T-cell (primary cell): Measurements from ENCODE around the gene KCNK4. TPM values are rescaled to one million over a fixed set of nuclear protein-coding genes. Genes with fewer than 3 reads are reported as not detected.

Experiments
- ATAC-seq, 4 experiments: fragments of 200-7000 bp in 3 of 4; fragments of 150-1000 bp in 1 of 4; cut with Tn5 transposase; replicated peaks in 1 of 4; 1 replicate in 3 of 4; 2 replicates in 1 of 4; pipeline ENCODE4 v1.10.0; 2021; ENCODE audit warnings: moderate library complexity in 3 of 4, mild to moderate bottlenecking in 2 of 4, moderate number of reproducible peaks in 1 of 4
- CTCF ChIA-PET, 2 donors: fragments of 300-600 bp; sonication (Branson Sonifier 250); formaldehyde crosslinking; loops; one replicate each; lab custom pipeline; 2022; ENCODE audit warnings: antibody characterized with exemption in 2 of 2; lab: Charles Lee
- POLR2A ChIA-PET, 2 donors: fragments of 300-600 bp; sonication (Branson Sonifier 250); formaldehyde crosslinking; loops; one replicate each; lab custom pipeline; 2022; ENCODE audit warnings: antibody characterized with exemption in 2 of 2; lab: Charles Lee
- DNase-seq, 35 experiments: peaks; one replicate each; pipeline versions ENCODE4 v3.0.0 to v3.0.0-alpha.2; 2013 to 2023
- H3K27ac ChIP-seq: one replicate; pipeline ENCODE4 v1.5.1; 2013; ENCODE audit warnings: low read length
- H3K27me3 ChIP-seq, 2 experiments: replicated peaks in 1 of 2; 1 replicate in 1 of 2; 2 replicates in 1 of 2; pipeline versions ENCODE4 v1.6.1 to v1.7.0; 2013; ENCODE audit warnings: low read length in 1 of 2, mixed read lengths in 1 of 2; ENCODE audit not compliant: control insufficient read depth in 2 of 2, insufficient read depth in 2 of 2; ENCODE audit errors: extremely low read depth in 1 of 2
- H3K36me3 ChIP-seq, 2 donors: 1 replicate in 1 of 2; 2 replicates in 1 of 2; pipeline versions ENCODE4 v1.6.1 to v1.7.0; 2013; ENCODE audit warnings: low read length in 1 of 2; ENCODE audit not compliant: control insufficient read depth in 2 of 2, insufficient read depth in 1 of 2; ENCODE audit errors: extremely low read depth in 1 of 2
- H3K4me1 ChIP-seq, 2 experiments: 1 replicate in 1 of 2; 2 replicates in 1 of 2; pipeline versions ENCODE4 v1.6.1 to v1.7.0; 2013; ENCODE audit warnings: low read length in 2 of 2, mixed read lengths in 1 of 2; ENCODE audit not compliant: insufficient read depth in 2 of 2, control insufficient read depth in 1 of 2; ENCODE audit errors: extremely low read depth in 1 of 2
- H3K4me3 ChIP-seq, 2 donors: 1 replicate in 1 of 2; 2 replicates in 1 of 2; pipeline versions ENCODE4 v1.5.1 to v1.7.0; 2013; ENCODE audit warnings: mild to moderate bottlenecking in 2 of 2, low read length in 1 of 2, moderate library complexity in 1 of 2; ENCODE audit not compliant: control insufficient read depth in 1 of 2; ENCODE audit errors: extremely low read depth in 1 of 2
- H3K9me3 ChIP-seq: 2 replicates; pipeline ENCODE4 v1.7.0; 2013
- H3K27ac Mint-ChIP-seq, 2 donors: one replicate each; pipeline ENCODE4 v1.8.0; 2020 to 2021; ENCODE audit warnings: mild to moderate bottlenecking in 2 of 2, mixed read lengths in 2 of 2
- H3K27me3 Mint-ChIP-seq, 2 donors: one replicate each; pipeline ENCODE4 v1.8.0; 2021 to 2022; ENCODE audit warnings: mixed read lengths in 2 of 2
- H3K36me3 Mint-ChIP-seq: one replicate; pipeline ENCODE4 v1.8.0; 2021; ENCODE audit warnings: mixed read lengths
- H3K4me1 Mint-ChIP-seq, 3 donors: one replicate each; pipeline ENCODE4 v1.8.0; 2020 to 2022; ENCODE audit warnings: mixed read lengths in 3 of 3, mild to moderate bottlenecking in 1 of 3
- H3K4me3 Mint-ChIP-seq, 3 donors: one replicate each; pipeline ENCODE4 v1.8.0; 2020 to 2022; ENCODE audit warnings: mild to moderate bottlenecking in 3 of 3, mixed read lengths in 3 of 3, moderate library complexity in 3 of 3
- H3K9me3 Mint-ChIP-seq, 3 donors: one replicate each; pipeline ENCODE4 v1.8.0; 2020 to 2022; ENCODE audit warnings: mixed read lengths in 3 of 3
- WGBS: methylation state at CpG from one replicate; pipeline ENCODE4 v1.1.5; 2013; ENCODE audit warnings: missing lambda C conversion rate; ENCODE audit not compliant: insufficient coverage; 5-methylcytosine and 5-hydroxymethylcytosine counted together
- total RNA-seq, 35 experiments: library from RNA in 6 of 35; stranded (reverse) in 6 of 35; fragments of 120-200 nt in 1 of 35; gene quantifications; one replicate each; pipeline versions ENCODE4 v1.2.1 to v1.2.4 and lab custom pipeline; 2013 to 2026

Gene KCNK4
- total RNA-seq, 5 donors from 2014 or later (not counting 1 experiment from before 2014, with no cell fraction given), result 0.22 to 0.35 (median 0.33) TPM; not detected in 2

DNA sequence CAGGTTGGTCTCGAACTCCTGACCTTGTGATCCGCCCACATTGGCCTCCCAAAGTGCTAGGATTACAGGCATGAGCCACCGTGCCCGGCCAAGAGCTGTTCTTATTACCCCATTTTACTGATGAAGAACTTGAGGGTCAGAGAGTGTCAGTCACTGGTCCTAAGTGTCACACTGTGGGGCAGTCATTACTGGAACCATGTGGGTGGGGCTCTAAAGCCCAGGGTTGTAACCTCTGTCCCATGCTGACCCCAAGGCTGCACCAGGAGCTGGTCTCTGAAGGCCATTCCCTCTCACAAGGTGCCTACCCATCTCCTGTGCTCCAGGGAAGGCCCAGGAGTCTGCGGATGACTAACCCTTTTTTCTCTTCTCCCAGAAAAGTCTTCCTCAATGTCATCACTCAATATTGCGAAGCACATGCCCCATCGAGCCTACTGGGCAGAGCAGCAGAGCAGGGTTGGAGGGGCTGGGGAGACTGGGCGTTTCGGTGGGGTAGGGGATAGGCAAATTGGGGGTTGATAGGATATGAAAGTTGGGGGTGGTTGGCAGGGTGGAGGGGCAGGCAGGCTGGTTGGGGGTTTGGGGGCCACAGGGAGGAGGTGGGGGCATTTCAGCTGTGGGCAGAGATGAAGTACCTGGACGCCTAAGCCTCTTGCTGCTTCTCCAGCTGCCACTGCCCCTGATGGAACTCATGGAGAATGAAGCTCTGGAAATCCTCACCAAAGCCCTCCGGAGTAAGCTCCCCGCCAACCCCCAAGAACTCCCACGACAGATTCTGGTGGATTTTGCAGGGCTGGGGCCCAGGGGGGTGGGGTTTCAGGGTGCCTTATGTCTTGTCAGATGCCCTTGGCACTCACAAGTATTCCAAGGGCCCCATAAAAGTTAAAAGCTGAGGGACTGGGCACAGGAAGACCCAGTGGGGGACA is 12.3 kb downstream of the KCNK4 start:
- peaks cover 13 to 31% of the 10 kb centered on the region in 2 donors for H3K27me3 Mint-ChIP-seq
- H3K9me3 ChIP-seq, result no peaks in the 10 kb centered on the region
- peaks cover 36 to 44% (median 39%) of the 10 kb centered on the region in 3 donors for H3K4me1 Mint-ChIP-seq
- WGBS, result 94% methylated on average over 7 of the region's 13 CpGs
- no peaks in the 10 kb centered on the region for H3K36me3 ChIP-seq
- no peak overlapping the region for H3K27ac Mint-ChIP-seq
- H3K27ac ChIP-seq, result no peak overlapping the region
- H3K4me1 ChIP-seq, result peaks cover 16 to 63% of the 10 kb centered on the region in 2 experiments
- ChIA-PET CTCF (interaction anchor here (0.5 to 5.8 kb wide), 14 partner anchors 9 to 1637 kb away, joined by 3 to 122 read pairs (median 6); partner anchors contain the start of genes GPR137 (in 2 of the 2), BAD (in 1 of the 2), FERMT3 (in 1 of the 2) and PLCB3 (in 1 of the 2)), POLR2A (interaction anchor here in 1 of 2 donors (0.6 to 0.9 kb wide), 2 partner anchors 118 to 119 kb away, joined by 3 to 6 read pairs; partner anchors contain the start of gene STIP1)
- peaks cover 3% of the 10 kb centered on the region for H3K36me3 Mint-ChIP-seq
- no peaks in the 10 kb centered on the region for H3K9me3 Mint-ChIP-seq
- DNase-seq (no peak), ATAC-seq (no peak)
- H3K4me3 Mint-ChIP-seq, result peak overlapping the region in 2 of 3 donors; percentile 92 to 99
- peak overlapping the region in 1 of 2 donors; percentile 88 for H3K4me3 ChIP-seq
- H3K27me3 ChIP-seq, result peaks cover 2 to 56% of the 10 kb centered on the region in 2 experiments

DNA sequence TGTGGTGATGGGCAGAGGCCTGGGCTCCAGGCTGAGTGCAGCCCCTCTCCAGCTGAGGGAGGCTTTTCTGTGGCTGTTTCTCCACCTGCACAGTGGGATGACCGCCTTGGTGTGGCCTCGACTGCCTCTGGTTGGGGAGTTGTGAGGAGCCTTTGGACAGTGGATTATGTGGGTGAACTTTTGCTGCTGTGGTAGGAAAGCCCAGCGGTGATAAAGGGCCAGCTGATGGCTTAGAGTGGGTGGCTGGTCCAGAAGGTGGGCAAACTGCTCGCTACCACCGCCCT is 12.9 kb downstream of the KCNK4 start:
- H3K4me1 ChIP-seq, result peaks cover 16 to 61% of the 10 kb centered on the region in 2 experiments
- peaks cover 0 to 50% of the 10 kb centered on the region in 2 experiments for H3K27me3 ChIP-seq
- H3K9me3 Mint-ChIP-seq, result no peaks in the 10 kb centered on the region
- H3K27ac ChIP-seq, result peak overlapping the region; percentile 93
- peaks cover 3% of the 10 kb centered on the region for H3K36me3 Mint-ChIP-seq
- H3K36me3 ChIP-seq, result no peaks in the 10 kb centered on the region
- CTCF ChIA-PET, result interaction anchor here (0.6 to 5.8 kb wide), 11 partner anchors 9 to 1638 kb away, joined by 3 to 122 read pairs (median 7); partner anchors contain the start of genes BAD (in 1 of the 2), FERMT3 (in 1 of the 2), FKBP2 (in 1 of the 2) and GPR137 (in 1 of the 2)
- no peaks in the 10 kb centered on the region for H3K9me3 ChIP-seq
- ATAC-seq (no peak), DNase-seq (no peak)
- peaks cover 10 to 25% of the 10 kb centered on the region in 2 donors for H3K27me3 Mint-ChIP-seq
- POLR2A ChIA-PET, result interaction anchor here in 1 of 2 donors (0.6 kb wide), 1 partner anchor 118 kb away, joined by 3 read pairs; the partner anchor contains the start of gene STIP1
- peak overlapping the region; percentile 94 for H3K27ac Mint-ChIP-seq
- H3K4me1 Mint-ChIP-seq, result peaks cover 36 to 42% (median 39%) of the 10 kb centered on the region in 3 donors
- WGBS, result no CpG with 5 or more reads among the region's 5 CpGs
- peak overlapping the region; percentile 88 to 89 for H3K4me3 ChIP-seq
- peak overlapping the region; percentile 86 to 99 (median 92) for H3K4me3 Mint-ChIP-seq

DNA sequence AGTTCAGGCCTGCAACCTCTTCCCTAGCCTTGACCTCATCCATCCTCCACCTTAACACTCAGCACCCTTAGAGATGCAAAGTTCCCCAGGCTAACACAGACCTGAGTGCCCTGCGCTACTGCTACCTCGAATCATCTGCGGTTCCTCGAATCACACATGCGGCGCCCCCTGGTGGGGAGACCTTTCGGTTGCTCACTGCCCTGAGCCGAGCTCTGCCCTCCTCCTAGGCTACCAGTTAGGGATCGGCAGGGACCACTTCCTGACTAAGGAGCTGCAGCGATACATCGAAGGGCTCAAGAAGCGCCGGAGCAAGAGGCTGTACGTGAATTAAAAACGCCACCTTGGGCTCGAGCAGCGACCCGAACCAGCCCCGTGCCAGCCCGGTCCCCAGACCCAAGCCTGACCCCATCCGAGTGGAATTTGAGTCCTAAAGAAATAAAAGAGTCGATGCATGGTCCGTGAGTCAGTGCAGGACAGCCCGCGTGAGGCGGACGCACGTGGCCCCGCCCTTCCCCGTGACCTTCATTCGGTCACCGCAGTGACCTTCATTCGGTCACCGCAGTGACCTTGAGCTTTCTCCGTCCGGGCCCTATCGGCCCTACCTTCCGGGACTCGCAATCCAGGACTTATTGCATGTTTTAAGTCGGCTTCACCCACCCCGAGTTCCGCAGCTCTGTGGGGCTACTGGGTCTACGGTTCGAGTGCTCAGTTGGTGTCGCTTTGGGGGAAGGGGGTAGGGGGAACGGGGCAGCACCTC is 13.4 kb downstream of the KCNK4 start:
- peaks cover 15 to 56% of the 10 kb centered on the region in 2 experiments for H3K4me1 ChIP-seq
- peak; percentile 77 to 96 (median 90) for DNase-seq
- H3K27ac ChIP-seq, result peak overlapping the region; percentile 93
- H3K4me3 ChIP-seq, result peak overlapping the region; percentile 88 to 89
- no peaks in the 10 kb centered on the region for H3K36me3 ChIP-seq
- 1% methylated on average over 41 of the region's 46 CpGs for WGBS
- no peaks in the 10 kb centered on the region for H3K9me3 Mint-ChIP-seq
- CTCF ChIA-PET, result interaction anchor here (0.6 to 5.8 kb wide), 14 partner anchors 10 to 1639 kb away, joined by 3 to 122 read pairs (median 7); partner anchors contain the start of genes BAD (in 1 of the 2), FERMT3 (in 1 of the 2), FKBP2 (in 1 of the 2) and GPR137 (in 1 of the 2)
- peak; percentile 24 to 33 (median 31) for ATAC-seq
- peak overlapping the region; percentile 94 for H3K27ac Mint-ChIP-seq
- H3K4me3 Mint-ChIP-seq, result peak overlapping the region; percentile 86 to 99 (median 92)
- peaks cover 36 to 40% (median 38%) of the 10 kb centered on the region in 3 donors for H3K4me1 Mint-ChIP-seq
- peaks cover 10 to 23% of the 10 kb centered on the region in 2 donors for H3K27me3 Mint-ChIP-seq
- POLR2A ChIA-PET, result interaction anchor here in 1 of 2 donors (1.1 kb wide), 1 partner anchor 13 kb away, joined by 10 read pairs; the partner anchor contains the start of genes PRDX5 and TRMT112
- H3K36me3 Mint-ChIP-seq, result peaks cover 3% of the 10 kb centered on the region
- H3K9me3 ChIP-seq, result no peaks in the 10 kb centered on the region
- H3K27me3 ChIP-seq, result peaks cover 0 to 45% of the 10 kb centered on the region in 2 experiments

DNA sequence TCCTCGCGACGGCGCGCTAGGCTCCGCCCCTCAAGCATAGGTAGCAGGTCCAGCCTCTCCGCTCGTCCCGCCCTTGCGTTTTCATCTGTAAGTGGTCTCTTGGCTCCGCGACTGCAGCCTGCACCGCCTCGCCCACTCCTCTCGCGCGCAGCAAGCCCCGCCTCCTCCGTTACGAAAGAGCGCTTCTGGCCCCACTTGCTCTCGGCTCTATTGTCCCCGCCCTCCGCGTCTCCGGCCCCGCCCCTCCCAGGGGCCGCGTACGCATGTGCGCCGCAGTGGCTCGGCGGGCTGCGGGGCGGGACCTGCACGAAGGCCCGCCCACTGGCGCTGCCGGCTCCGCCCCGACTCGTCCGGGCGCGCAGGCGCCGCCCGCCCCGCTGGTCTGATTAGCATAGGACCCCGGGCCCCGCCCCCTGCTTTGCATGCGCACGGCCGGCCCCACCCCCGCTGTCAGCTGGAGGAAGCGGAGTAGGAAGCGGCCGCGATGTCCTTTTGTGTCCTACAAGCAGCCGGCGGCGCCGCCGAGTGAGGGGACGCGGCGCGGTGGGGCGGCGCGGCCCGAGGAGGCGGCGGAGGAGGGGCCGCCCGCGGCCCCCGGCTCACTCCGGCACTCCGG is 14.1 kb downstream of the KCNK4 start, which contains the start of gene ESRRA:
Gene ESRRA, plus strand, starts transcription at position 450 of the 616 bp plus-strand sequence. CDS start 1,656 bp downstream, outside the sequence.
- ChIA-PET POLR2A (interaction anchor here in 1 of 2 donors (0.6 to 1.1 kb wide), 3 partner anchors 13 to 101 kb away, joined by 3 to 10 read pairs (median 3); partner anchors contain the start of genes PRDX5 and TRMT112), CTCF (interaction anchor here (0.6 to 5.8 kb wide), 13 partner anchors 11 to 1589 kb away, joined by 3 to 122 read pairs (median 7); partner anchors contain the start of genes BAD (in 1 of the 2), FERMT3 (in 1 of the 2), FKBP2 (in 1 of the 2) and GPR137 (in 1 of the 2))
- H3K9me3 Mint-ChIP-seq, result no peaks in the 10 kb centered on the region
- peak within 1 kb of the TSS; percentile 92 to 99 (median 93) for H3K4me3 Mint-ChIP-seq
- DNase-seq (peak; percentile 97 to 100 (median 99)), ATAC-seq (peak; percentile 75 to 82 (median 77))
- peaks cover 31 to 34% (median 32%) of the 10 kb centered on the region in 3 donors for H3K4me1 Mint-ChIP-seq
- peaks cover 0 to 38% of the 10 kb centered on the region in 2 experiments for H3K27me3 ChIP-seq
- H3K27ac Mint-ChIP-seq, result peak within 1 kb of the TSS; percentile 94 to 96
- H3K9me3 ChIP-seq, result no peaks in the 10 kb centered on the region
- no peaks in the 10 kb centered on the region for H3K36me3 ChIP-seq
- H3K27ac ChIP-seq, result peak within 1 kb of the TSS; percentile 93
- WGBS, result under 1% methylated on average over 81 of the region's 81 CpGs
- peaks cover 10 to 49% of the 10 kb centered on the region in 2 experiments for H3K4me1 ChIP-seq
- peaks cover 7 to 17% of the 10 kb centered on the region in 2 donors for H3K27me3 Mint-ChIP-seq
- H3K4me3 ChIP-seq, result peak within 1 kb of the TSS; percentile 88 to 89
- H3K36me3 Mint-ChIP-seq, result peaks cover 3% of the 10 kb centered on the region
